Activated T-helper 1 cell treated with anti-CD3 and anti-CD28 coated beads, Interleukin-2, amount 50 U/mL, for 16 hours (primary cell): Measurements from ENCODE around the gene SLC39A11.

ENCODE experiments used
- DNase-seq, 2 donors: peaks; one replicate each; pipeline ENCODE4 v3.0.0-alpha.2; 2020; ENCODE audit warnings: low read depth in 1 of 2, low spot score in 1 of 2

Gene SLC39A11

DNA sequence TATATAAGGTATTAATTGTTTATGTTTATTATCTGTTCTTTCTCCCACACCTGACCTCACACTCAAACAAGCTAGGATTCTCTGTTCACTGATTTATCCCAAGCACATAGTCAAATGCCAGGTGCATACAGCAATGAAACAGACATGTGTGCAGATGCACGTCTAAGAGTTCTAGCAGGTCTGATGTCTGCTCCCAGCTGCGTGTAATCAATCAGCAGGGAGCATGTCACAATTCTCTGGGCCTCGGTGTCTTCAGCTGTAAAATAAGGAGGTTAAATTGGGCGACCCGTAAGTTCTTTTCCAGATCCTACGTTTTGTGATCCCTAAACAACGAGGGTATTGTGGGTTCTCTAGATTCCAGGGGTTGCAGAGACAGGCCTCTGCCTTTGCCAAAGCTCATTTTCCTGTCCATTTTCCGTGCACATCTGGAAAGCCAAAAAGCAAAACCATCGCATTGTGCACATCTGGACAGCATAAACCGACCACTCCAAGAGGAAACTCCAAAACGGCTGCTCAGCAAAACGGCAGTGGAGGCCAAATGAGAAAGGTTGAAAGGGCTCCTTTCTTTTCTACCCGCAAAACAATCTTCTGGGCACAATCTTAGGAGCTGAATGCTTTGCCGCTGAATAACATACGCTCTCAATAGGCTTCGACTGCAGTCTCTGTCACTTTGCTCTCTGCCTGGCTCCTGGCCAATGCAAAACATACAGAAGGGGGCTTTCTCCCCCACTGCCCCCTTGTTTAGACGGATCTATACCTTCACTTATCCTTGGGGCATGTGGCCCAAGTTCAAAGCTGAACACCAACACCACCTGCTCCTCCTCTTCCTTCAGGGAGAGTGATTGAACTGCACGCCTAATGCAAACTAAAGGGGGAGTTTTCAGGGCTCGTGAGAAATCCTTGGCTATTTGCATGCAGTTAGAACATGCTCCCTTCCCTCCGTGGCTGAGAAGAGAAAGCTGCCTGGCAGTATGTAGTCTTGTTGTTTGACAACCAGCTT, 426.3 kb downstream of the SLC39A11 start:
- no peak for DNase-seq

DNA sequence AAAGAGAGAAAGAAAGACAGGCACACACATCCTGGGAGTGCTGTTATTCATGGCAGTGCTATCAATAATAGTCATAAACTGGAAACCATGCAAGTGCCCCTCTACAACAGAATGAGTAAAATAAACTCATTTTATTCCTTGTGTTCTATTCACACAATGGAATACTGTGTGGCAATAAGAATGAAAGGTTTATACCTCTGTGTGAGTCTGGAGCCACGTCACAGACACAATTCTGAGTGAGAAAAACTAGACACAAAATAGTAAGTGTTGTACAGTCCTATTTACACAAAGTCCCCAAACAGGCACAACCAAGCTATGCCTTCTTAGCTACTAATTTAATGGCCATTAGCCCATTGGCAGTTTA, 429.7 kb downstream of the SLC39A11 start:
- no peak for DNase-seq

DNA sequence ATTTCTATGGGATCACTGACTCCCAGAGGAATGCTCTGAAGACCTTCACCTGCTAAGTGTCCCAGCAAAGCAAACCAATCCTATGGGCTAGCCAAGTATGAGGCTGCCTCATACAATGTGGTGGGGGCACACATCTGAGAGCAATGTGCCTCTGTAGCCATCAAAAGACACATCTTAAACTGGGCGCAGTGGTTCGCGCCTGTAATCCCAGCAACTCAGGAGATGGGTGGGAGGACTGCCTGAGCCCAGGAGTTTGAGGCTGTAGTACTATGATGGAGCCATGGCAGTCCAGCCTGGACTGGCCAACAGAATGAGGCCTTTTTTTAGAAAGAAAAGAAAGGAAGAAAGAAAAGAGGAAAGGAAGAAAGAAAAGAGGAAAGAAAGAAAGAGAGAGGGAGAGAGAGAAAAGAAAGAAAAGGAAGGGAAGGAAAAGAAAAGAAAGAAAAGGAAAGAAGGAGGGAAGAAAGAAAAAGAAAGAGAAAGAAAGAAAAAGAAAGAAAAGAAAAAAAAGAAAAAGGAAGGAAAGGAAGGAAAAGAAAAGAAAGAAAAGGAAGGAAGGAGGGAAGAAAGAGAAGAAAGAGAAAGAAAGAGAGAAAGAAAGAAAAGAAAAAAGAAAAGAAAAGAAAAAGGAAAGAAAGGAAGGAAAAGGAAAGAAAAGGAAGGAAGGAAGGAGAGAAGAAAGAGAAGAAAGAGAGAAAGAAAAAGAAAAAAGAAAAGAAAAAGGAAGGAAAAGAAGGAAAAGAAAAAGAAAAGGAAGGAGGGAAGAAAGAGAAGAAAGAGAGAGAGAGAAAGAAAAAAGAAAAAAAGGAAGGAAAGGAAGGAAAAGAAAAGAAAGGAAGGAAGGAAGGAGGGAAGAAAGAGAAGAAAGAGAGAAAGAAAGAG, 430.3 kb downstream of the SLC39A11 start:
- DNase-seq, result no peak

DNA sequence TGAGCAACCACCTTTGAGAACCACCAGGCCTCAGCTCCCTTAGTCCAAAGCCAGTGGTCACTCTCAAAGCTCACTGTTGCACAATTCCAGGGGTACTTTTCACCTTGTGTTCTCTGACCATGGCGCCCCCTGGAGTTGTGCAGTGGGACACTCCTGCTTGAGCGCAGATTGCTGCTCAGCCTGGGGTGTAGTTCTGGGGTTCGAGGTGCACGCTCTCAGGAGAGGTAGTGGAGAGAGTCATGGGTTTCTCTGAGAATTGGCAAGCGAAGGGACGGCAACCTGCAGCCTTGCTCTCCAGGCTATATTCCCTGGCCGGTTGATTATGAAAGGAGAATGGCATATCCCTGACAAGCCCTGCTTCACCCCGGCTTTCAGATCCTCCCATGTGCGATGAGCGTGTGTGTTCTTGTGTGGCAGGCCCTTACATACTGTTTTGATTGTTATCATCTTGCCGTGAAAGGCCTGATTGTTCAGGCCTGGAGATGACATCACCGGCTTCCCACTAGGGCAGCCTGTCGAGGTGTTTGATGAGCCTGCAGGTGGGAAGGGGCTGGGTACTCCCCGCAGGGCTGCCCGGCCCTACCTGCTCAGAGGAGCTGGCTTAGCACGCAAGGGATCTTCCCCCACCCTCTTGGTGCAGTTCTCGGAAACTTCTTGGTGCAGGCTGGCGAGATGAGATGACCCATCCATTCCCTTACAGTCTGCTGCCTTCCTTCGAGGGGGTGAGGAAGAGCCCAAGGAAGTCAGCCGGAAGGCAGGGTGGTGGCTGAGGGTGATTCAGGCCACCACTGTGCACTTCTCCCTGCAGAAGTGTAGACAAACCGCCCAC, 431.2 kb downstream of the SLC39A11 start:
- no peak for DNase-seq

DNA sequence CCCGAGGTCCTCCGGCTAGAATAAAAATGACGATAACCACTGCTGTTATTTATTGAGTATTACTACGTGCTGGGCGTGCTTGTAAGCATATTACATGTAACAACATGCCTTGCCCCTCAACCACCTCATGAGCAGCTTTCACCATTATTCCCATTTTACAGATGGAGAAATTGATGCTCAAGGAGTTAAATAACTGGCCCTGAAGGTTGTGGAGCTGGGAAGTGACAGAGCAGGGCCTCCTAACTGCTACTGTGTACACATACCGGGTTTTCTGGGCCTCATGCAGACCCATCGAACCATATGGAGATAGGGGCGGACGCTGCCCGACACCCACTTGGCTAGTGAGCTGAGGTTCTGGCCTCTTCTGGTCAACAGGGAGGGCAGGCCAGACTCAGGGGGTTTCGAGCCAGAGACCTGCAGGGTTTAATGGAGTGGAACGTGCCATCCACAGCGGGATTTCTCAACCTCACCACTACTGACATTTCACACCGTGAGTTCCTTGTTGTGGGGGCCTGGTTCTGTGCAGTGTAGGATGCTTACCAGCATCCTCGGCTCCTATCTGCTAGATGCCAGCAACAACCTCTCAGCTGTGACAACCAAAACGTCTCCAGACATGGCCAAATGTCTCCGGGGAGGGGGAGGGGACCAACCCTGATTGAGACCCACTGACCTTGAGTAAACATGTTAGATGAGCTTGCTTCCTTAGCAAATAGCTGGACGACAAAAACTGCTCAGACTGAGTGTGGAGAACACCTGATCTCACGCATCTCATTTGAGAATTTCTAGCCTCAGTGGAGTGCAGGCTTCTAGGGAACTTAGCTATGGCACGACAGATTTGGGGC, 432.0 kb downstream of the SLC39A11 start:
- DNase-seq, result no peak

DNA sequence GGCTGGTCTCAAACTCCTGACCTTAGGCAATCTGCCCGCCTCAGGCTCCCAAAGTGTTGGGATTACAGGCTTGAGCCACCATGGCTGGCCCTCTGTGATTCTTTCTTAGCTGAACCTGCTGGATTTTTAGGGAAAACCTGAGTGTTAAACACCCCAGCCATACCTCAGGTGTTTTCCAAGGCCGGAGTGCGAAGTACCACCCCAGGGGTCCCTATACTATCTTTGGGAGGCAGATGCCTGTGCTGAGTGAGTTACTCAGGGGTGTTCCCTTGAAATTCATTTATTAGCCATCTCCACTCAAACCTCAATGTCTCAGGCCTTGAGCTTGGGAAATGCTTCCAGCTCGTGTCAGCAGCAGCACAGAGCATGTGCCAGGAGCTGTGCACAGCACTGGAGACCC, 432.7 kb downstream of the SLC39A11 start:
- no peak for DNase-seq

DNA sequence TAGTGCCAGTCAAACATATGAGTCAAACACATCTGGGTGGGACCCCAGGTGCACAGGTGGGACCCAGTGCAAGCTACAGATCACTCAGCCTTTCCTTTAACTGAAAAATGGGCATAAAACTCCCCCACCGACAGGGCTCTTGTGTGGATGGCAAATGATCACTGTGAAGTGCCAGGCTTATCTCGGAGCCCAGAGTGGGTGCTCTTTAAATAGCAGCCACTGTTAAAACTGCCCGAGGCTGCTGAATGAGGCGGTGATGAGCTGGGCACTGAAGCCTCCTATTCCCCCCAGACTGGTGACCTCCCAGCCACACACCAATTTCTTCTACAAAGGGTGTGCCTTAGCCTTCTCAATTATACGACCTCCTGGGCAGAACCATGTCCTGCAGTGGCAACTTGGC, 433.8 kb downstream of the SLC39A11 start:
- DNase-seq, result no peak

DNA sequence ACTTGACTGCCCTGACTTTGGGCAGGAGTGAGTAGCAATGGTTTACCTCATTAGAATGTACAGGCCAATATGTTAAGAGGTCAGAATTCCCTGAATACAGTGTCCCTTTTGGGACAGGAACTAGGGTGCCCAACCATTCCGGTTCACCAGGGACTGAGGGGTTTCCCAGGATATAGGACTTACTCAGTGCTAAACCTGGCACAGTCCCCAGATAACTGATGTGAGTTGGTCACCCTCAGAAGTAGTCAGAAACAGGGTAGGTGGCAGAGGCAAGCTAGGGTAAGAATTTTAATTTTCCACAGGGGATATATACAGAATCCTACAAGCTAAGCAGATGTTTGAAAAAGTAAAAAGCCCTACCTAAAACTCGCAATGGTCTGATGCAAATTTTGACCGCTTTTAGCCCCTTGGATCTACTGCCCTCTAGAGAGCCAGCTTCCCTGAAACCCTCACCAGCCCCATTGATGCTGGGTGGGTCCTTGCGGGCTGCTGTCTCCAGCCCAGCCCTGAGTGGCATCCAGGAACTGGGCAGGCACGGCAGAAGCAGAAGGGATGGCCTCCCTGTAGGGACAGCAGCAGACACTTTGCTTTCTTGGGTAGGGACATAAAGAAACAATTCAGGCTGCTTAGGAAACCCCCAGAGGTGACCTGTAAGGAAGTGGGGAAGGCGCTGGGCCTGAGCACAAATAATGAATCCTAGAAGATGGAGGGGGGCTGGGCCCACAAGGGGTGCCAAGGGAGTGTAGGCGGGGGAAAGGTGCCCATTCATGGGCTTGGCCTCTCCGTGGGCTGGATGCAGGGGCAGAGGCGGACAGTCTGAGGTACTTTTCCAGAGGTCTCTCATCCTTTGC, 434.8 kb downstream of the SLC39A11 start:
- no peak for DNase-seq

DNA sequence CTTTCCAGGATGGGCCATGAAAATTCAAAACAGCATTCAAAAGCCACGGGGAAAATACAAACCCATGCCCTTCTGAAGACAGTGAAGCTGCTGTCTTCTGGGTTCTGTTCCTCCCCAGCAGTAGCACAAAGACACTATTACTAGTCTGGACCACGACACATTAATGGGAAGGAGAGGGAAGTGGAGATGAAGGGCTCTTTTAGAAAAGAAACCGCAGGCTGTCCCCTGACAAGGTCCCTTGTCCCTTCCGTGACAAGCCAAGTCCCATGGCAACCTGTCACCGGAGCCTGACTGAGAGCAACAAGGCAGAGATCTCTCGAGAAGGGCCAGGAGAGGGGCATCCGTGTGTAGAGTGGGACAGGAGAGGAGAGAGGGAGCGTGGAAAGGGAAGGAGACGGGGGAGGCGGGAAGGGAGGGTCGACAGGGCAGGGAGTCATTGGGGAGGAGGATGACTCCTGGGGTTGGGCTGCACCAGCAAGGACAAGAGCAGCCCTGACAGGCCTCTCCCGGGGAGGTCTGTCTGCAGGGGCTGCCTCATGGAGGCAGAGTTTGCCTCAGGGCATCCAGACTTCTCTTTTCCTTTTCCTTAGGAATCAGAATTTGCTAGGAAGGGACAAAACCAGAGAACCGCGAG, 436.2 kb downstream of the SLC39A11 start:
- no peak for DNase-seq

DNA sequence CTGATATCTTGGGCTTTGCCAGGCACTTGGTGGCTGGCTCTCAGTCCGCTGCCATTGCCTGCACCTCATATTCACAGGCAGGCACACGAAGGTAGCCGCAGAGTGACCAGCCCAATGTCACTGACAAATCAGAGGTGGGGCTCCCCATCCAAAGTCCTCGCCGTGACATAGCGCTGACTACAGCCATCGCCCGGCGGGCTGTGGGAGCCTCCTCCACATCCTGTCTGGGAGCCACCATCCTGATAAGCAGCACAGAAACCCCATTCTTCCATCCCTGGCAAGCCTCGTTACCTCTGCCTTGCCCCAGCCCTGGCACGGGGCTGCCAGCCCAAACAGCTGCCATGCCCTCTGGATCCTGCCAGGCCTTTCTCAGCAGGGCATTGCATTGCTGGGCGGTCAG, 437.8 kb downstream of the SLC39A11 start:
- no peak for DNase-seq

DNA sequence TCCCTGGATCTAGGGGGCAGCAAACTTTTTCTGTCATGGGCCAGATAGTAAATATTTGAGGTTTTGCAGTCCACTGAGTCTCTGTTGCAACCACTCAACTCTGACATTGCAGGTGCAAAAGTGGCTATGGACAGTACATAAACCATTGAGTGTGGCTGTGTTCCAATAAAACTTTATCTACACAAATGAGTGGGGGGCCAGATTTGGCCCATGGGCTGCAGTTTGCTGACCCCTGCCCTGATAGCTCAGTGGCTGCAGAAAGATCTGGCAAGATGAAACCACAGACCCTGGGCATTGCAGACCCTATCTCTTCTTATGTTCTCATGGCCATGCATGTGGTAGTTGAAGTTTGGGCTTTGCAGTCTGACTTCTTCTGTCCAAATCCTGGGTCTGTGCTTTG, 440.5 kb downstream of the SLC39A11 start:
- DNase-seq, result no peak

DNA sequence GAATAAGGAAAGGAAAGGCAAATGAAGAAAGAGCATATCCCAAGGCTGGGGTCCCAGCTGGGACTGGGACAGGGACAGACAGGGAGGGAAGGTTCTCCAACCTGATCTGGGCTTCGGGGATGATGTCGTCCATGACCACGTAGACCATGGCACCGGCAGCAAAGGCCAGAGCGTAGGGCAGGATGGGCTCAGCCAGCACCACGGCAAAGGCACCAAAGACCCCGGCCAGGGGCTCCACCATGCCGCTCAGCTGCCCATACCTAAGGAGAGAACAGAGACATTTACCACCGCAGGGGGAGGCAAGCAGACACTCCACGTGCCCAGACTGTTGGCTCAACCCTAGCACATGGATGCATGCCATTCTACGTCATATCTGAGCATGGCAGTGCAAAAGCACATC, 443.8 kb downstream of the SLC39A11 start:
- no peak for DNase-seq

DNA sequence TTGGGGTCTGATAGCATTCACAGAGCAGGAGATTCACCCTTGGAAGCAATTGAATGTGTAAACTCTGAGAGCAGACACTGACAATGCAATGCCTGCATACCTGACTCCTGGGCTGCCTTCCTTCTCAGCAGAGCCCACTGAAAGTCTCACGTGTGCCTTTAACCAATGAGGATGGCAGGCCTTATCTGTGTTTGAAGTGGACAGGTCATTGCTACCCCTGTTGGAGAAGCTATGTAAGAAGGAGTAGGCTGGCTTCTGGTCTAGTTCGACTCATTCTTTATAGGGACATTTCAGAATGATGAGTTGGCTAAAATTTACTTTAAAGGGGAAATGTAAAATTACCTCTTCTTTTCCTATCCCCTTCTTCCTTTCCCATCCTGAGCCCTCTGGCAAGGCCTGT, 446.3 kb downstream of the SLC39A11 start:
- DNase-seq, result no peak

DNA sequence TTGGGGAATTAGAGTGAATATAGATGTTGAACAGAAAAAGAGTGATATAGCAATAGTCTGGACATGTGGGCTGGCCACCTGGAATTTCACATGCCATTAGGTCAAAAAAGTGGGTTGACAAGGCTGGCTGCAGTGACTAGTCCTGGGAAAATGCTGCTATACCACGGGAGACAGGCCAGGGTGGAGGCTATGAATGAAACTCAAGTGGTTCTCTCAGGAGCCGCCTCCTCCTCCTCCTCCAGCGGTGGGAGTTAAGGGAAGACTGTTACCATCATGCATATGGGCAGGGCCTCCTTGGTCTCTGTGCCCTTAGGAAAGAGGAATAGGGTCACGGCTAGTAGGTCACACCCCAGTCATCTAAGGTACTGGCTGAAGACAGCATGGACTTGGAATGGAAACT, 448.0 kb downstream of the SLC39A11 start:
- DNase-seq, result no peak

DNA sequence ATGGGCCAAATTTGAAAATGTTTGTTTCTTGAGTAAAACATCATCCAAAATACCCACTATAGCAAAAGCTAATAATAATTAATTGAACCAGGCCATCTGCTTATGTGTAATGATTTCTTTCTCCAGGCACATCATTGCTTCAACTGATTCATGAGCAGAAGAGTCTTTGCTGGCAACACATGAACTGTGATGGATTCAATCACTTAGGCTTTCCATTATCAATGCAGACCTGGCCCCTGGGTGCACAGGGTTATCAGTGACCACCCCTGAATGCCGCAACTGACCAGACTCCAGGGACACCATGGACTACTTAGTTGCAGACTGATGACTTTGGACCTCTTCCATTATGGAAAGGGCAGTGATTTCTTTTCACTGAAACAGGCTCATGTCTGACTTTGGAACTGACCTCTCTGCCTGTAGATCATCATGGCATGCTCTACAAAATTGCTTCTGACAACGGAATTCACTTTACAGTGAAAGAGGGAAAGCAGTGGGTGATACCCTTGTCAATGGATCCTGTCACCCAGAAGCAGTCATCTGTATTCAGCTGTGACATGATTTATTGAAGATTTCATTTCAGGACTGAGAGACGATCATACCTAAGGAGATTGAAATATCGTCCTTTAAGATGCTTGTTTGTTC, 448.8 kb downstream of the SLC39A11 start:
- no peak for DNase-seq

DNA sequence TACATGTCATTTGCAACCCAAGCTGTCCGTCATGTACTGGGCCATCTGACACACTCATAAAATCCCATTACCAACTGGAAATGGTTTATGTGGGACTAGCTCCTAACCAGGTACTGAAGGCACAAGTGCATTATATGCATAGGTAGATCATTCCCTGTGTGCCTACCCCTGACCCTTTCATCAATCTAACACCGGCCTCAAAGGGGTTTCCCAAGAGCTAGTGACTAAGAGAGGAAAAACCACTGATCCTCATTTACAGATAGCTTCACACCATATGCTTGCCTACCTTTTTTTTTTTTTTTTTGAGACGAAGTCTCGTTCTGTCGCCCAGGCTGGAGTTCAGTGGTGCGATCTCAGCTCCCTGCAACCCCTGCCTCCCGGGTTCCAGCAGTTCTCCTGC, 449.8 kb downstream of the SLC39A11 start:
- DNase-seq, result no peak

DNA sequence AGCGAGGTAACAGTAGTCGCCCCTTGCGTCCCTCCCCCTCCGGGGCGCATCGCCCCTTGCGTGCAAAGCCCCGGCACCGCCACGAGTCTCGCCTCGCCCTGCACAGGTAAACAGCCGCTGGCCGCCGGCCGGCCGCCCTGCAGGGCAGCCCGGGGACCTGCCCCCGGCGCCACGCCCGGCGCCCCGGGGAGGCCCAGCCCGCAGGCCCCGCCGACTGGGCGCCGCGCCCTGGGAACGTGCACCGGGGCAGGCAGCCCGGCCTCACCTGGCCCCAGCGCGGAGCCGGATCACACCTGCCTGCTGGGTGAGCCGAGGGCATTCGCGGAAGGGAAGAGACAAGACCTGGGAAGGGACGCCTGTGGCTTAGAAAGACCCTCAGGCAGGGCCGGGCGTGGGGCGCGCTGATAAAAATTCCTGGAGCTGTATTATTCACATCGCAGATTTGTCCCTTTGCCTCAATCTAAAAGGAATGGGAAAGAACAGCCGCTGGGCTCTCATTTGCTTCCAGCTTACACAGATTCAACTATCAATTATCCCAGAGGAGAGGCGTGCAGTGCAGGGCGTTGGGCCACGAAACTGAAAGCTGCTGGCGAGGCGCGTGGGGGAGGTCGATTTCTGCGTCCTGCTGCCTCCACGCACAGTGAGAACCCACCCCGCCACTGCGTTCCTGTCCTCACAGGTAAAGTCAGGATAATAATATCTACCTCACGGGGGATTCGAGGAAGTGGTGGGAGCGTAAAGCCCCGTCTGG, 451.9 kb downstream of the SLC39A11 start:
- no peak for DNase-seq

DNA sequence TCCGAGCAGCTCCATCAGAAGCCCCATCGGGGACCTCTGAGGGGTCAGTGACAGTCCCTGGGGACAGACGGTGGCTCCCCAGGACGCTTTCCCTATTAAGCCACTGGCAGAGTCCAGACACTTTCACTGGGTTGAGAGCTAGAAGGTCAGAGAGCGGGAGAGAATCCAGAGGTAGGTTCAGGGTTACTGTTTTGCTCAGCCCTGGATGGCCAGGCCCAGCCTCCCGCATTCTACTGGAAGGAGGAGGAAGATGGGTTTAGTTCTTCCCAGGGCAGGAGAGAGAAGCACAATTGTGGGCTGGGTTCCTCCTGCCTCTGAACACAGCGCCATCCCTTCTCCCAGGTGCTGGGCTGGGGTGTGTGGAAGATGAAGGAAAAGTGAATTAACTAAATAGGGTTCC, 452.8 kb downstream of the SLC39A11 start:
- DNase-seq, result no peak
